ENCODE results near the gene KATNA1. TPM values are rescaled to one million over a fixed set of nuclear protein-coding genes. Genes with fewer than 3 reads are reported as not detected.

The KATNA1 gene
- total and polyA plus RNA-seq, 2 donors (not counting 3 experiments of a cell fraction or from before 2014, with no cell fraction given), result 9.9 to 15.9 TPM

- H3K4me2 ChIP-seq (ENCODE audit: insufficient read depth, low read length), result no peak overlapping the region
- no peaks in the 10 kb centered on the region for H3K4me1 ChIP-seq (ENCODE audit: control insufficient read depth, extremely low read depth, insufficient read depth, low read length)
- TF ChIP-seq MYC (IDR thresholded peaks at IDR 0.05; ENCODE audit: low read depth, low read length) (no peak), GATA2 (IDR thresholded peaks at IDR 0.05; ENCODE audit: insufficient read depth, insufficient read length, low read depth, low read length) (no peak), POLR2AphosphoS5 (IDR thresholded peaks at IDR 0.05; ENCODE audit: insufficient read depth, low read depth, low read length) (no peak), FOS (IDR thresholded peaks at IDR 0.05; ENCODE audit: borderline replicate concordance, insufficient read depth, low read length) (no peak), MAX (IDR thresholded peaks at IDR 0.05; ENCODE audit: insufficient read depth, insufficient read length) (no peak), CTCF (IDR thresholded peaks at IDR 0.05; ENCODE audit: extremely low read depth in 1 of 2, insufficient read depth in 1 of 2, low read depth in 1 of 2, low read length in 2 of 2) (no peak), EZH2 (IDR thresholded peaks at IDR 0.05; ENCODE audit: borderline replicate concordance, low read depth, low read length, severe bottlenecking) (no peak), JUN (IDR thresholded peaks at IDR 0.05; ENCODE audit: borderline replicate concordance, insufficient read depth, insufficient read length, low read depth) (no peak)
- H3K36me3 ChIP-seq (ENCODE audit: control insufficient read depth in 2 of 2, extremely low read depth in 1 of 2, insufficient read depth in 2 of 2, low read length in 2 of 2), result no peaks in the 10 kb centered on the region
- ChIA-PET CTCF (no interaction called here), POLR2A (no interaction called here)
- no peak overlapping the region for H2AFZ ChIP-seq (ENCODE audit: low read depth, low read length)
- BruUV-seq (replicated peaks), result no TSS peak
- no peak for FAIRE-seq
- intact Hi-C loops (cut with micrococcal nuclease) (no loop called here), dilution Hi-C loops (cut with MboI; ENCODE audit: extremely low pct_ligation_motif_present, low sequenced_read_pairs) (no loop called here)
- no peak overlapping the region for H3K4me3 ChIP-seq (replicated peaks in 1 of 3; ENCODE audit: insufficient read depth in 1 of 3, low read depth in 1 of 3, low read length in 3 of 3)
- peaks cover 10 to 20% of the 10 kb centered on the region in 2 experiments for H3K27me3 ChIP-seq (ENCODE audit: control insufficient read depth in 2 of 2, insufficient read depth in 2 of 2, low read length in 2 of 2)
- no peak for DNase-seq (ENCODE audit: low read depth, low spot score)
- H3K79me2 ChIP-seq (ENCODE audit: control insufficient read depth, insufficient read depth, low read length), result no peaks in the 10 kb centered on the region
- no peak overlapping the region for H3K9ac ChIP-seq (replicated peaks; ENCODE audit: extremely low read depth, insufficient read depth, low read length)
- no peak overlapping the region for H3K27ac ChIP-seq (ENCODE audit: insufficient read depth, low read depth, low read length)
- no peaks in the 10 kb centered on the region for H4K20me1 ChIP-seq (replicated peaks; ENCODE audit: control insufficient read depth, extremely low read depth, insufficient read depth, low read length)
- H3K9me3 ChIP-seq (replicated peaks; ENCODE audit: control insufficient read depth, insufficient read depth, low read length), result no peaks in the 10 kb centered on the region
- H3K9me1 ChIP-seq (replicated peaks; ENCODE audit: control insufficient read depth, extremely low read depth, insufficient read depth, low read length), result no peaks in the 10 kb centered on the region
These were observed 90.5 kb downstream of the KATNA1 start for GRCh38 chr6:149558029-149558428.

All from endothelial cell of umbilical vein (primary cell).